Transverse colon (tissue), 4 donors: ENCODE measurements around the gene FURIN.

Experiments used
- CTCF ChIP-seq, 5 experiments: fragments of 200-600 bp in 3 of 5; fragments of 450-650 bp in 2 of 5; sonication (generic) in 3 of 5; IDR thresholded peaks; 1 replicate in 2 of 5; 2 replicates in 3 of 5; pipeline ENCODE4 v1.5.1; 2016 to 2017; ENCODE audit warnings: antibody characterized with exemption in 5 of 5, inconsistent platforms in 3 of 5, mild to moderate bottlenecking in 2 of 5, moderate library complexity in 1 of 5
- POLR2A ChIP-seq: fragments of 450-650 bp; IDR thresholded peaks from one replicate; pipeline ENCODE4 v1.6.1; 2016; ENCODE audit warnings: antibody characterized with exemption, mild to moderate bottlenecking, moderate library complexity
- POLR2AphosphoS5 ChIP-seq, 3 donors: sonication (generic); formaldehyde crosslinking; IDR thresholded peaks; one replicate each; pipeline ENCODE4 v1.6.1; 2016; ENCODE audit warnings: antibody characterized with exemption in 3 of 3

- TF ChIP-seq CTCF (IDR thresholded peaks at IDR 0.05) (no peak), POLR2AphosphoS5 (IDR thresholded peaks at IDR 0.05) (peak in 2 of 3 donors; percentile 14 to 50), POLR2A (no peak)
Measured at GRCh38 chr15:90823455-90823974, 44.9 kb upstream of the FURIN start.
